Endothelial cell of umbilical vein (primary cell): ENCODE measurements around the gene KLHL6. TPM values are rescaled to one million over a fixed set of nuclear protein-coding genes. Genes with fewer than 3 reads are reported as not detected.

Source experiments
- BruUV-seq: library from RNA; stranded (reverse); fragments of 400-500 nt; replicated peaks from 2 replicates; lab custom pipeline; 2021; lab: Mats Ljungman, UMichigan
- CTCF ChIA-PET: fragments of 300-600, 350-600 bp; sonication (Branson Sonifier 250); formaldehyde crosslinking; loops from one replicate; lab custom pipeline; 2021; ENCODE audit warnings: antibody characterized with exemption, inconsistent platforms; lab: Charles Lee
- POLR2A ChIA-PET: fragments of 300-600, 350-600 bp; sonication (Branson Sonifier 250); formaldehyde crosslinking; loops from one replicate; lab custom pipeline; 2021; ENCODE audit warnings: antibody characterized with exemption, inconsistent platforms; lab: Charles Lee
- DNase-seq: peaks from one replicate; pipeline ENCODE4 v3.0.0-alpha.2; 2011; ENCODE audit warnings: low read depth, low spot score
- FAIRE-seq: peaks from 2 replicates; lab custom pipeline; 2011; peaks lifted over from hg19 to GRCh38; lab: Jason Lieb, UNC
- H2AFZ ChIP-seq: 2 replicates; pipeline ENCODE4 v1.6.0; 2012; ENCODE audit warnings: low read depth, low read length, control low read depth, inconsistent platforms
- H3K27ac ChIP-seq: 2 replicates; pipeline ENCODE4 v1.5.1; 2011; ENCODE audit warnings: low read depth, mild to moderate bottlenecking, control low read depth, low read length, moderate library complexity; ENCODE audit not compliant: insufficient read depth
- H3K27me3 ChIP-seq, 2 experiments: 2 replicates each; pipeline versions ENCODE4 v1.6.0 to v1.6.1; 2011; ENCODE audit warnings: low read length in 2 of 2, mixed read lengths in 1 of 2; ENCODE audit not compliant: control insufficient read depth in 2 of 2, insufficient read depth in 2 of 2
- H3K36me3 ChIP-seq, 2 experiments: 2 replicates in 1 of 2; 3 replicates in 1 of 2; pipeline ENCODE4 v1.5.1; 2011; ENCODE audit warnings: low read length in 2 of 2, mild to moderate bottlenecking in 1 of 2, moderate library complexity in 1 of 2; ENCODE audit not compliant: control insufficient read depth in 2 of 2, insufficient read depth in 2 of 2; ENCODE audit errors: extremely low read depth in 1 of 2
- H3K4me1 ChIP-seq: 3 replicates; pipeline ENCODE4 v1.5.1; 2011; ENCODE audit warnings: mild to moderate bottlenecking, low read length; ENCODE audit not compliant: control insufficient read depth, insufficient read depth; ENCODE audit errors: extremely low read depth
- H3K4me2 ChIP-seq: 2 replicates; pipeline ENCODE4 v1.6.1; 2011; ENCODE audit warnings: low read length, control low read depth, mixed read lengths; ENCODE audit not compliant: insufficient read depth
- H3K4me3 ChIP-seq, 3 experiments: fragments of 200-600 bp in 1 of 3; sonication (generic), shearing (Covaris generic) in 1 of 3; replicated peaks in 1 of 3; 2 replicates each; pipeline ENCODE4 v1.5.1; 2011 to 2016; ENCODE audit warnings: control low read depth in 3 of 3, low read length in 3 of 3, mild to moderate bottlenecking in 2 of 3, inconsistent platforms in 1 of 3, low read depth in 1 of 3, moderate library complexity in 1 of 3; ENCODE audit not compliant: insufficient read depth in 1 of 3
- H3K79me2 ChIP-seq: 2 replicates; pipeline ENCODE4 v1.6.0; 2012; ENCODE audit warnings: low read length, inconsistent platforms; ENCODE audit not compliant: control insufficient read depth, insufficient read depth
- H3K9ac ChIP-seq: replicated peaks from 2 replicates; pipeline ENCODE3; 2011; ENCODE audit warnings: low read length, control low read depth; ENCODE audit not compliant: insufficient read depth; ENCODE audit errors: extremely low read depth
- H3K9me1 ChIP-seq: replicated peaks from 3 replicates; pipeline ENCODE4 v1.6.0; 2011; ENCODE audit warnings: mild to moderate bottlenecking, low read length; ENCODE audit not compliant: control insufficient read depth, insufficient read depth; ENCODE audit errors: extremely low read depth
- H3K9me3 ChIP-seq: replicated peaks from 2 replicates; pipeline ENCODE4 v1.5.1; 2012; ENCODE audit warnings: low read length, inconsistent platforms; ENCODE audit not compliant: control insufficient read depth, insufficient read depth
- H4K20me1 ChIP-seq: replicated peaks from 2 replicates; pipeline ENCODE3; 2011; ENCODE audit warnings: mild to moderate bottlenecking, low read length; ENCODE audit not compliant: control insufficient read depth, insufficient read depth; ENCODE audit errors: extremely low read depth
- FOS ChIP-seq: IDR thresholded peaks from 2 replicates; pipeline ENCODE4 v1.6.1; 2011; ENCODE audit warnings: mild to moderate bottlenecking, low read length, moderate library complexity, borderline replicate concordance; ENCODE audit not compliant: insufficient read depth
- GATA2 ChIP-seq: IDR thresholded peaks from 2 replicates; pipeline ENCODE4 v1.7.0; 2011; ENCODE audit warnings: low read depth, mild to moderate bottlenecking, moderate library complexity, mixed read lengths, low read length; ENCODE audit not compliant: insufficient read length, insufficient read depth
- JUN ChIP-seq: IDR thresholded peaks from 2 replicates; pipeline ENCODE4 v1.6.1; 2011; ENCODE audit warnings: borderline replicate concordance, low read depth; ENCODE audit not compliant: insufficient read length, insufficient read depth
- MYC ChIP-seq: IDR thresholded peaks from one replicate; pipeline ENCODE4 v1.6.1; 2011; ENCODE audit warnings: mild to moderate bottlenecking, low read depth, low read length
- POLR2AphosphoS5 ChIP-seq: IDR thresholded peaks from 2 replicates; pipeline ENCODE4 v1.6.1; 2012; ENCODE audit warnings: low read depth, mild to moderate bottlenecking, control low read depth, low read length, moderate library complexity; ENCODE audit not compliant: insufficient read depth
- dilution Hi-C: fragments of 300-500 bp; cut with MboI; formaldehyde crosslinking; loops from one replicate; pipeline ENCODE4 v1.15.0; 2019; ENCODE audit warnings: low sequenced_read_pairs; ENCODE audit not compliant: extremely low pct_ligation_motif_present
- intact Hi-C: fragments of 100-400 bp; cut with micrococcal nuclease; formaldehyde crosslinking; loops from one replicate; pipeline ENCODE4 v1.10.0; 2022
- polyA plus RNA-seq, 4 experiments: library from polyadenylated mRNA; depleted of rRNA in 3 of 4; stranded (reverse) in 3 of 4; unstranded in 1 of 4; fragments of >200 nt; gene quantifications; 2 replicates each; pipeline versions ENCODE4 v1.2.1 to v1.2.3, GENCODE V29; 2011 to 2012; ENCODE audit warnings: missing spikeins in 1 of 4
- total RNA-seq: library from RNA; stranded (reverse); gene quantifications from 2 replicates; pipeline ENCODE4 v1.2.3, GENCODE V29; 2021
- TF ChIP-seq, protein P1 (sequence below), 2 donors: IDR thresholded peaks; 1 replicate in 1 of 2; 2 replicates in 1 of 2; pipeline ENCODE4 v1.5.1; 2011; ENCODE audit warnings: low read length in 2 of 2, mild to moderate bottlenecking in 2 of 2, moderate library complexity in 2 of 2, control low read depth in 1 of 2, inconsistent platforms in 1 of 2, low read depth in 1 of 2; ENCODE audit not compliant: insufficient read depth in 1 of 2; ENCODE audit errors: extremely low read depth in 1 of 2

KLHL6 gene
- total and polyA plus RNA-seq, 2 donors (not counting 3 experiments of a cell fraction or from before 2014, with no cell fraction given), result 5.7 to 12.6 TPM

GRCh38 chr3:183490653-183491052 is 64.9 kb downstream of the KLHL6 start:
- Histone ChIP-seq H3K4me3 (no peak overlapping the region), H2AFZ (no peak overlapping the region), H3K4me2 (no peak overlapping the region), H3K27me3 (no peaks in the 10 kb centered on the region), H4K20me1 (no peaks in the 10 kb centered on the region), H3K36me3 (peaks cover 0 to 3% of the 10 kb centered on the region in 2 experiments), H3K79me2 (no peaks in the 10 kb centered on the region), H3K9me1 (no peaks in the 10 kb centered on the region), H3K4me1 (peaks cover 6% of the 10 kb centered on the region), H3K9ac (no peak overlapping the region), H3K27ac (no peak overlapping the region), H3K9me3 (no peaks in the 10 kb centered on the region)
- POLR2A ChIA-PET, result no interaction called here
- TF ChIP-seq POLR2AphosphoS5 (no peak), FOS (no peak), JUN (no peak), GATA2 (no peak), MYC (no peak)
- TF ChIP-seq, protein P1, sequence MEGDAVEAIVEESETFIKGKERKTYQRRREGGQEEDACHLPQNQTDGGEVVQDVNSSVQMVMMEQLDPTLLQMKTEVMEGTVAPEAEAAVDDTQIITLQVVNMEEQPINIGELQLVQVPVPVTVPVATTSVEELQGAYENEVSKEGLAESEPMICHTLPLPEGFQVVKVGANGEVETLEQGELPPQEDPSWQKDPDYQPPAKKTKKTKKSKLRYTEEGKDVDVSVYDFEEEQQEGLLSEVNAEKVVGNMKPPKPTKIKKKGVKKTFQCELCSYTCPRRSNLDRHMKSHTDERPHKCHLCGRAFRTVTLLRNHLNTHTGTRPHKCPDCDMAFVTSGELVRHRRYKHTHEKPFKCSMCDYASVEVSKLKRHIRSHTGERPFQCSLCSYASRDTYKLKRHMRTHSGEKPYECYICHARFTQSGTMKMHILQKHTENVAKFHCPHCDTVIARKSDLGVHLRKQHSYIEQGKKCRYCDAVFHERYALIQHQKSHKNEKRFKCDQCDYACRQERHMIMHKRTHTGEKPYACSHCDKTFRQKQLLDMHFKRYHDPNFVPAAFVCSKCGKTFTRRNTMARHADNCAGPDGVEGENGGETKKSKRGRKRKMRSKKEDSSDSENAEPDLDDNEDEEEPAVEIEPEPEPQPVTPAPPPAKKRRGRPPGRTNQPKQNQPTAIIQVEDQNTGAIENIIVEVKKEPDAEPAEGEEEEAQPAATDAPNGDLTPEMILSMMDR (IDR thresholded peaks at IDR 0.05; ENCODE audit: extremely low read depth in 1 of 2, insufficient read depth in 1 of 2, low read depth in 1 of 2, low read length in 2 of 2), result no peak
- FAIRE-seq (peak; percentile 67), DNase-seq (peak; percentile 28)
- dilution Hi-C loops (no loop called here), intact Hi-C loops (loop anchor here (1.0 kb wide), 2 partner anchors 65 to 73 kb away; partner anchors contain the start of gene KLHL6)
- CTCF ChIA-PET, result interaction anchor here (1.0 to 4.4 kb wide), 2 partner anchors 11 to 101 kb away, joined by 3 to 29 read pairs; no protein-coding TSS in a partner anchor
- BruUV-seq, result TSS peak; percentile 4
